Activated CD4-positive, alpha-beta T cell treated with anti-CD3 and anti-CD28 coated beads, Interleukin-2, Interleukin-6, amounts not matched to agents 100 ng/mL and 50 ng/mL, durations not matched to agents 16 hours and 8 hours (primary cell): ENCODE results near the gene SRRT.
"Not testable (repeated sequence)": the region's sequence is repeated elsewhere in the genome, so short reads cannot be mapped to it uniquely, and the experiment has no call there.

Experiments
- DNase-seq: peaks from one replicate; pipeline ENCODE4 v3.0.0-alpha.2; 2020

Gene SRRT

GRCh38 chr7:100895956-100896731 lies 21.2 kb downstream of the SRRT start:
- DNase-seq = no peak

GRCh38 chr7:100896732-100897608 lies 22.1 kb downstream of the SRRT start:
- peak; percentile 56 for DNase-seq

DNA sequence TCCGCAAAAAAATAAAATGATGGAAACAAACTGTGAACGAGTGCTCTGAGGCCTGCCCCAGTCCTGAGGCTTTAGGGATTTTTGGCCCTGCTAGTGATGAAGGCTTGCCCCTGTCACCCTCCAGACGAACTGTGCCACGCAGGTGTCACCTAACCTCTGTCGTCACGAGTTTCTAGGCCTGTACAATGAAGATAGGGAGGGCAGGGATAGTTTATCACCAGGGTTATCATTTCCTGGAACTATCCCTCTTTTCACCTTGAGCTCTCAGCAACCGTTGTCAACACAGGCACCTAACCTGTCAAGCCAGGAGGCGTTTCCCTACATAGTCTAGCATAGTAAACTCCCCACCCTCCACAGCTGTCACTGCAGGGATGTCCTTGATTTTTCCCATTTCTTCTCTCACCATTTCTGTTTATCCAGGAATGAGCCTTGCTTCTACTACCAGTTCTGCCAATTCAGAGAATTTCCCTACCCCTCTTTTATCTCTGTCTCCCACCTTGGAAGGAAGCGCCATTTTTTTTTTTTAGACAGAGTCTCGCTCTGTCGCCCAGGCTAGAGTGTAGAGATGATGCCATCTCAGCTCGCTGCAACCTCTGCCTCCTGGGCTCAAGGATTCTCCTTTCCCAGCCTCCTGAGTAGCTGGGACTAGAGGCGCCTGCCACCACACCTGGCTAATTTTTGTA lies 23.0 kb downstream of the SRRT start:
- DNase-seq = no peak

DNA sequence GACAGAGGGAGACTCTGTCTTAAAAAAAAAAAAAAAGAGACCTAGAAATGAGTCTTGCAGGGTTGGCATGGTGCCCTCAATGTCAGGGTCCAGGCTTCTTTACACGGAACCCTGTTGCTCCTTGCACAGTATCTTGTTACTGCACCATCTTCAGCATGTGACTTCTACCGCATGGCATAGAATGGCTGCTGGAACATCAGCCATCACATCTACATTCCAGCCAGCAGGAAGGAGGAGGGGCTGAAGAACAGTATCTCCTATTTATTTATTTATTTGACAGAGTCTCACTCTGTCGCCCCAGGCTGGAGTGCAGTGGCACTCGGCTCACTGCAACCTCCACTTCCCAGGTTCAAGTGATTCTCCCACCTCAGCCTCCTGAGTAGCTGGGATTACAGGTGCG lies 24.5 kb downstream of the SRRT start:
- no peak for DNase-seq

DNA sequence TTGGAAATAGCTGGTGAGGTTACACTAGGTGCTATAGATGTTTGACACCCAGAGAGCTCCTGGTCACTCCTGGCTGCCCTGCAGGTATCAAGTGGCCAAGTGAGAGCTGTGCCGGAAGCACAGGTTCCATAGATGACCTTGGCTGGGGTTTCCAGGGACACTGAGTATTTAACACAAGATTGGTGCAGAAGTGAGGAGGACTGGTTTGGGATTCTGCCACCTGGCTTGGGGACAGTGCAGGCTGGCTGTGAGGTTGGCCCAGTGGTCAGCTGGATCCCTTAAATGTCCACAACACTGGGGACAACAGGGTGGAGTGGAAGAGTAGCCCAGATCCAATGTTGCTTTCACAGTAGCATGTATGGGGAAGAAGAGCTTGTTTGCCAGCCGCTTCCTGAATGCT lies 26.1 kb downstream of the SRRT start:
- no peak for DNase-seq

DNA sequence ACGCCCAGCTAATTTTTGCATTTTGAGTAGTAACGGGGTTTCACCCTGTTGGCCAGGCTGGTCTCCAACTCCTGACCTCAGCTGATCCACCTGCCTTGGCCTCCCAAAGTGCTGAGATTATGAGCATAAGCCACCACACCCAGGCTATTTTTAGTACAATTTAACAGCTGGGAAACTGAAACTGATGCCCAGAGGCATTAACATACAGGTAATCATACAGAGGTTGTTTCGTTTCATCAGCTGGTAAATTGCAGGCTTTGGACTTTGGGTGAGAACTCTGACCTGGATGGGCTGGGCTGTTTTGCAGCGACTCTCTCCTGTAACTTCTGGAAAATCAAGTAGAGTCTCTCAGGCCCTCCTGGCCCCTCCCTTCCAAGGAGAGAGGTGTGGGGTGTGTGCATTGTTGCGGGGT lies 27.0 kb downstream of the SRRT start:
- DNase-seq = no peak

- DNase-seq = no peak
These were observed 27.7 kb downstream of the SRRT start for GRCh38 chr7:100902638-100903037.

DNA sequence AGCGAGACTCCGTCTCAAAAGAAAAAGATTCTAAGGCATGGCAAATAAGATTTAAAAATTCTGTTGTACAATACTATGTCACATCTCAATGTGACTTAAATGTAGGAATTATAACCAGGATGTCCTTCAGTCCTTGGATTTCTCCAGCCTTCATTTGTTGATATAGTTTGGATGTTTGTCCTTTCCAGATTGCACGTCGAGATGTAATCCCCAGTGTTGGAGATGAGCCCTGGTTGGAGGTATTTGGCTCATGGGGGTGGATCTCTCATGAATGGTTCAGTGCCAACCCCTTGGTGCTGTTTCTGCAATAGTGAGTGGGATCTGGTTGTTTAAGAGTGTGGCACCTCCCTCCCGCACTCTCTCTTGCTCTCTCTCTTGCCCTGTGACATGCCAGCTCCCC lies 33.6 kb downstream of the SRRT start:
- no peak for DNase-seq

GRCh38 chr7:100910443-100910842 lies 35.5 kb downstream of the SRRT start:
- not testable (repeated sequence) for DNase-seq

DNA sequence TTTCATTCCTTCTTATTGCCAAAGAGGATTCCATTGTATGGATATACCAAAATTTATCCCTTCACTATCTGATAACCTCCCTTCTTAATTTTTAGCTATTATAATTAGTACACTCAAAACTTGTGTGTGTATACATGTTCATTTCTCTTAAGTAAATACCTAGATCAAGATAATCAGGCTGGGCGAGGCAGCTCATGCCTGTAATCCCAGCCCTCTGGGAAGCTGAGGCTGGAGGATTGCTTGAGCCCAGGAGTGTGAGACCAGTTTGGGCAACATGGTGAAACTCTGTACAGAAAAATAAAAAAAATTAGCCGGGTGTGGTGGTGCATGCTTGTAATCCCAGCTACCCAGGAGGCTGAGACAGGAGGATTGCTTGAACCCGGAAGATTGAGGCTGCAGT lies 36.6 kb downstream of the SRRT start:
- no peak for DNase-seq

GRCh38 chr7:100914208-100914878 lies 39.4 kb downstream of the SRRT start:
- no peak for DNase-seq

GRCh38 chr7:100914879-100915447 lies 40.1 kb downstream of the SRRT start:
- no peak for DNase-seq

DNA sequence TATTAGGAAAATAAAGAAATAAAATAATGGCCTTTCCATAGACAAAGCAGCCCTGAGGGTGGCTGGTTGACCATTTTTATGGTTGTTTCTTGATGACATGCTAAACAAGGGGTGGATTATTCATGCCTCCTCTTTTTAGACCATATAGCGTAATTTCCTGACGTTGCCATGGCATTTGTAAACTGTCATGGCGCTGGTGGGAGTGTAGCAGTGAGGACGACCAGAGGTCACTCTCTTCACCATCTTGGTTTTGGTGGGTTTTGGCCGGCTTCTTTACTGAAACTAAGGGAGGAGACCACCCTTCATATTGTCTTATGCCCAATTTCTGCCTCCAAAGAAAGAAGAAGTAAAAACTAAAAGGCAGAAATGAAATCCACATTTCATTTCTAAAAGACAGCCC lies 44.4 kb downstream of the SRRT start:
- not testable (repeated sequence) for DNase-seq

- not testable (repeated sequence) for DNase-seq
These were observed 45.0 kb downstream of the SRRT start for GRCh38 chr7:100919779-100920437.

GRCh38 chr7:100921039-100921438 lies 46.1 kb downstream of the SRRT start:
- DNase-seq = no peak

DNA sequence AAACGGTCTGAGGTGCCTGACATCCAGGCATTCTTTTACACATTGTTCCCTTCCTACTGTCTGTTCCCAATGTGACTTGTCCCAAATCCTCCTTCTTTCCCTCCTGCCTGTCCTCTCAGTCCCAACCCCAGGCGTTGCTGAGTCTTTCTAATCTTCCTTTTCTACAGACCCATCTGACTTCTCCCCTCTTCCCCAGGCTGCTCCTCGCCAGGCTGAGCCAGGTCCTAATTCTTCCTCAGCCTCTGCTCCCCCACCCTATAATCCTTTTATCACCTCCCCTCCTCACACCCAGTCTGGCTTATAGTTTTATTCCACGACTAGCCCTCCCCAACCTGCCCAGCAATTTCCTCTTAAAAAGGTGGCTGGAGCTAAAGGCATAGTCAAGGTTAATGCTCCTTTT lies 48.7 kb downstream of the SRRT start:
- DNase-seq = not testable (repeated sequence)

DNA sequence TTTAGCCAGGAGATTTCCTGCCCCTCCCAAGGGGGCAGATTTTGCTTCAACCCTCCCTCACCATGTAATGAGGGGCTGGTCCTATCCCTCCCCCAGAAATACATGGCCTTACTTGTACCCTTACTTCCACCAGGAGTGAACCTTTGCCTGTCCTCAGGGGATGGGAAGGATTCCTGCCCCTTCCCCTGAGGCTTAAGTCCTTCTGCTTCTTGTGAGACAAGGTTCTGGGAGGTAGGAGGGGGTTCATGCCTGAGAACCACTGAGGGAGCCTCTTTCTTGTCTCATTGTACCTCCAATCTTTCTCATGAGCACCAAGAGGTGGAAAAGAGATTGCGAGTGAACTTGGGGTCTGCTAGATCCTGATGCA lies 54.9 kb downstream of the SRRT start:
- DNase-seq = no peak

GRCh38 chr7:100933734-100934133 lies 58.8 kb downstream of the SRRT start:
- DNase-seq = no peak

DNA sequence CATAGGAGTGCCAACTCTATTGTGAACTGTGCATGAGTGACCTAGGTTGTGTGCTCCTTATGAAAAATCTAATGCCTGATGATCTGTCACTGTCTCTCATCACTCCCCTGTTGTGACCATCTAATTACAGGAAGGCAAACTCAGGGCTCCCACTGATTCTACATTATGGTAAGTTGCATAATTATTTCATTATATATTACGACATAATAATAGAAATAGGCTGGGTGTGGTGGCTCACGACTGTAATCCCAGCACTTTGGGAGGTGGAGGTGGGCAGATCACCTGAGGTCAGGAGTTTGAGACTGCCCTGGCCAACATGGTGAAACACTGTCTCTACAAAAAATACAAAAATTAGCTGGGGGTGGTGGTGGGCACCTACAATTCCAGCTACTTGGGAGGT lies 60.5 kb downstream of the SRRT start:
- not testable (repeated sequence) for DNase-seq

- DNase-seq = not testable (repeated sequence)
These were observed 61.3 kb downstream of the SRRT start for GRCh38 chr7:100936167-100936566.
